Gastrocnemius medialis (tissue), 4 donors: Measurements from ENCODE around the gene PLXDC2. TPM values are rescaled to one million over a fixed set of nuclear protein-coding genes. Genes with fewer than 3 reads are reported as not detected.

Experiments
- ATAC-seq, 2 donors: fragments of 150-250 bp; one replicate each; pipeline ENCODE4 v1.9.1; 2016
- DNase-seq, 2 donors: peaks; one replicate each; pipeline ENCODE4 v3.0.0-alpha.2; 2019
- H3K27ac ChIP-seq, 4 donors: fragments of 200-600 bp; sonication (generic); 1 replicate in 1 of 4; 2 replicates in 3 of 4; pipeline ENCODE4 v1.5.1; 2016 to 2018; ENCODE audit warnings: mild to moderate bottlenecking in 2 of 4, moderate library complexity in 1 of 4
- H3K27me3 ChIP-seq, 3 donors: fragments of 200-600 bp; sonication (generic) in 2 of 3; 1 replicate in 1 of 3; 2 replicates in 2 of 3; pipeline versions ENCODE4 v1.5.1 to v1.6.0; 2016 to 2019; ENCODE audit warnings: mild to moderate bottlenecking in 1 of 3, moderate library complexity in 1 of 3
- H3K36me3 ChIP-seq, 2 donors: fragments of 200-600 bp; sonication (generic) in 1 of 2; one replicate each; pipeline ENCODE4 v1.5.1; 2017 to 2018
- H3K4me1 ChIP-seq, 2 donors: fragments of 200-600 bp; sonication (generic) in 1 of 2; one replicate each; pipeline ENCODE4 v1.5.1; 2016 to 2017; ENCODE audit warnings: mild to moderate bottlenecking in 2 of 2
- H3K4me3 ChIP-seq, 4 donors: fragments of 200-600 bp; sonication (generic) in 3 of 4; 1 replicate in 1 of 4; 2 replicates in 3 of 4; pipeline ENCODE4 v1.5.1; 2016 to 2019; ENCODE audit warnings: mild to moderate bottlenecking in 2 of 4
- H3K9me3 ChIP-seq, 3 donors: fragments of 200-600 bp; sonication (generic) in 2 of 3; 1 replicate in 1 of 3; 2 replicates in 2 of 3; pipeline ENCODE4 v1.5.1; 2016 to 2019
- CTCF ChIP-seq, 5 experiments: fragments of 450-650 bp in 3 of 5; fragments of 200-600 bp in 2 of 5; sonication (generic) in 2 of 5; IDR thresholded peaks in 4 of 5; conservative IDR thresholded peaks in 1 of 5; 1 replicate in 4 of 5; 2 replicates in 1 of 5; pipeline ENCODE4 v1.5.1; 2016 to 2019; ENCODE audit warnings: antibody characterized with exemption in 5 of 5, mild to moderate bottlenecking in 3 of 5, moderate library complexity in 3 of 5
- POLR2A ChIP-seq, 2 donors: fragments of 450-650 bp; IDR thresholded peaks; one replicate each; pipeline ENCODE4 v1.6.1; 2017; ENCODE audit warnings: antibody characterized with exemption in 2 of 2, mild to moderate bottlenecking in 2 of 2, moderate library complexity in 2 of 2
- in situ Hi-C, 4 donors: fragments of 200-750 bp; cut with MboI; loops; one replicate each; pipeline versions ENCODE4 v1.15.0 to v1.8.0; 2017; ENCODE audit warnings: low sequenced_read_pairs in 4 of 4
- intact Hi-C: fragments of 100-400 bp; cut with DNase I; formaldehyde crosslinking; loops from one replicate; pipeline ENCODE4 v1.15.1; 2023; ENCODE audit warnings: low total_unique reads
- total RNA-seq, 4 donors: library from RNA; depleted of rRNA; stranded (reverse); fragments of >200 nt; gene quantifications; one replicate each; pipeline versions ENCODE4 v1.1.0 to v1.2.3, GENCODE V29; 2016

The PLXDC2 gene
- total RNA-seq, 4 donors from 2014 or later, result 13.9 to 19.6 (median 15.0) TPM

- Histone ChIP-seq H3K36me3 (no peaks in the 10 kb centered on the region), H3K27ac (no peak overlapping the region), H3K4me3 (no peak overlapping the region), H3K9me3 (no peaks in the 10 kb centered on the region), H3K4me1 (no peaks in the 10 kb centered on the region), H3K27me3 (no peaks in the 10 kb centered on the region)
- TF ChIP-seq CTCF (IDR thresholded peaks at IDR 0.05 in 4 of 5, conservative IDR thresholded peaks at IDR 0.05 in 1 of 5) (no peak), POLR2A (IDR thresholded peaks at IDR 0.05) (no peak)
- no peak for ATAC-seq
- intact Hi-C loops, result no loop called here
- DNase-seq, result no peak
- in situ Hi-C loops, result no loop called here
Measured at GRCh38 chr10:20281579-20281978, 465.3 kb downstream of the PLXDC2 start.

- Histone ChIP-seq H3K4me1 (no peaks in the 10 kb centered on the region), H3K27me3 (no peaks in the 10 kb centered on the region), H3K9me3 (no peaks in the 10 kb centered on the region), H3K4me3 (no peak overlapping the region), H3K36me3 (no peaks in the 10 kb centered on the region), H3K27ac (no peak overlapping the region)
- TF ChIP-seq POLR2A (IDR thresholded peaks at IDR 0.05) (no peak), CTCF (IDR thresholded peaks at IDR 0.05 in 4 of 5, conservative IDR thresholded peaks at IDR 0.05 in 1 of 5) (no peak)
- intact Hi-C loops (no loop called here), in situ Hi-C loops (no loop called here)
- DNase-seq (no peak), ATAC-seq (no peak)
Measured at GRCh38 chr10:20287586-20287985, 471.4 kb downstream of the PLXDC2 start.

DNA sequence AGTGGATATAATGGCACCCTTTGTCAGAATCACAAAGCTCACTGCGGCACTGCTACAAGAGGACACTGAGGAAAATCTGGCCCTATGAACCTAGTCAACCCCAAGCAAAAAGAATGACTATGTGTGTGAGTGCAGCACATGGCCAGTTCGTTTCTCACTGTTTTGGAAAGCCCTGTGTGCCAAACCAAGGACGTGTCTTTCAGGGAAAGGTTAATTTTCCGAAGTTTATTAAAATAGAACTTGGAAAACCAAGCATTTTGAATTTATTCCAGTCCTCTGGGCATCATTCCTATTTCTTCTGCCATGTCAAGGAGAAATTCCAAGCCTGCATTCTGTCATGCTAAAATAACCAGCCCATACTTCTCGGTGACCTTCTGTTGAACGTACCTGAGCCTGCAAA, 471.8 kb downstream of the PLXDC2 start:
- ATAC-seq (no peak), DNase-seq (no peak)
- in situ Hi-C loops (no loop called here), intact Hi-C loops (no loop called here)
- Histone ChIP-seq H3K9me3 (no peaks in the 10 kb centered on the region), H3K4me3 (no peak overlapping the region), H3K36me3 (no peaks in the 10 kb centered on the region), H3K4me1 (no peaks in the 10 kb centered on the region), H3K27me3 (no peaks in the 10 kb centered on the region), H3K27ac (no peak overlapping the region)
- TF ChIP-seq CTCF (IDR thresholded peaks at IDR 0.05 in 4 of 5, conservative IDR thresholded peaks at IDR 0.05 in 1 of 5) (no peak), POLR2A (IDR thresholded peaks at IDR 0.05) (no peak)

DNA sequence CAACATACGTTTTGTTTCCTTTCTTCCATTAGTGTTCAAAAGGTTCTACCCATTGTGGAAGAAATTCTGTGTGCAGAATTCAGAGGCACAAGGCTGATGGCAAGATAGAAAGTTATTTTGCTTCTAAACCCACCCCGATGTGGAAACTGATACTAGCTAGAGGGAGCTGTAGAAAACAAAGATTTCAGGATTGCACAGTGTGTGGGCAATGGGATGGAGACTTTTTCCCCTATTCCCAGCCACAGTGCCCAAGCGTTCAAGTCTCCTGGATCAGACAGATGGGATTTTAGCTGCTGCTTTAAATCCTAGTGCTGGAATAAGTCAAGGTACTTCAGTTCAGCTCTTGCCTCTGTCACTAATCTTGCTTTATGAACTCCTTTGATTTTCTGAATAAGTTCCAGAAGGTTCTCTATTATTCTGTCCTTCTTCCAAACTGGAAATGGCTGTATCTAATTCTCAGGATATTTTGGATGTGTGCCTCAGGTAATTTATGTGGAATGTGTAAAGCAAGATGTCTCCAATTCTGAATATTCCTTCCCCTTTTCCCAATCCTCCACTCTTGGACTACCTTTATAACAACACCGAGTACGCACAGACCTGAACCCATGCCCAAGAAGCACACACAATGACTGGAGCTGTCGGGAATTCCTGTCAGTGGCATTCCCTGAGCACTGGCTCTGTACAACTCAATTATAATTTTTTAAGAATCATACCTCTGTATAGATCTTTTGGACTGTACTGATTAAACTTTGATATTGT, 473.0 kb downstream of the PLXDC2 start:
- intact Hi-C loops (no loop called here), in situ Hi-C loops (no loop called here)
- no peak overlapping the region for H3K4me3 ChIP-seq
- H3K9me3 ChIP-seq, result no peaks in the 10 kb centered on the region
- H3K4me1 ChIP-seq, result no peaks in the 10 kb centered on the region
- ATAC-seq, result no peak
- no peaks in the 10 kb centered on the region for H3K27me3 ChIP-seq
- no peak for DNase-seq
- no peaks in the 10 kb centered on the region for H3K36me3 ChIP-seq
- no peak overlapping the region for H3K27ac ChIP-seq
- TF ChIP-seq CTCF (IDR thresholded peaks at IDR 0.05 in 4 of 5, conservative IDR thresholded peaks at IDR 0.05 in 1 of 5) (no peak), POLR2A (IDR thresholded peaks at IDR 0.05) (no peak)

DNA sequence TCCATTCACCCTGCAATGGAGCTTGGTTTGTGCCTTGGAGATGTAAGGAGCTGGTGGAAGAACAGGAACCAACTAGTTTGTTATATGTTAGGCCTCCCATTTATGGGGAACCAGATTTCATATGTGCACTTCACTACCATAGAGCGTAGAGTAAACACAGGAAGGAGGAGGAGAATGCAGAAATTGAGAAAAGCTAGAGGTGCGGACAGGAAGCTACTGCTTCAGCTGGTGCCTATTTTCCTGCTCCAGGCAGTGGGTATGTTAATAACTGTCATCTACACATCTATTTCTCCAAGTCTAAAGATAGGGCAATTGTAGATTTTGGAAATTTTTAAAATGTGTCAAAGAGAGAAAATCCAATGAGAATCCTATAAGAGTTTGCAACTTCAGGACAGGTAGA, 482.2 kb downstream of the PLXDC2 start:
- H3K4me1 ChIP-seq, result no peaks in the 10 kb centered on the region
- in situ Hi-C loops, result no loop called here
- DNase-seq, result no peak
- H3K4me3 ChIP-seq, result no peak overlapping the region
- no peak overlapping the region for H3K27ac ChIP-seq
- intact Hi-C loops, result no loop called here
- no peaks in the 10 kb centered on the region for H3K36me3 ChIP-seq
- no peak for ATAC-seq
- H3K9me3 ChIP-seq, result no peaks in the 10 kb centered on the region
- no peaks in the 10 kb centered on the region for H3K27me3 ChIP-seq
- TF ChIP-seq CTCF (IDR thresholded peaks at IDR 0.05 in 4 of 5, conservative IDR thresholded peaks at IDR 0.05 in 1 of 5) (no peak), POLR2A (IDR thresholded peaks at IDR 0.05) (no peak)
